ENCODE data around the gene YBX1.
A peak's percentile ranks its signal among the peaks of the same experiment; 100 is the strongest.
"Not testable (repeated sequence)": the region's sequence is repeated elsewhere in the genome, so short reads cannot be mapped to it uniquely, and the experiment has no call there.

YBX1 gene

DNA sequence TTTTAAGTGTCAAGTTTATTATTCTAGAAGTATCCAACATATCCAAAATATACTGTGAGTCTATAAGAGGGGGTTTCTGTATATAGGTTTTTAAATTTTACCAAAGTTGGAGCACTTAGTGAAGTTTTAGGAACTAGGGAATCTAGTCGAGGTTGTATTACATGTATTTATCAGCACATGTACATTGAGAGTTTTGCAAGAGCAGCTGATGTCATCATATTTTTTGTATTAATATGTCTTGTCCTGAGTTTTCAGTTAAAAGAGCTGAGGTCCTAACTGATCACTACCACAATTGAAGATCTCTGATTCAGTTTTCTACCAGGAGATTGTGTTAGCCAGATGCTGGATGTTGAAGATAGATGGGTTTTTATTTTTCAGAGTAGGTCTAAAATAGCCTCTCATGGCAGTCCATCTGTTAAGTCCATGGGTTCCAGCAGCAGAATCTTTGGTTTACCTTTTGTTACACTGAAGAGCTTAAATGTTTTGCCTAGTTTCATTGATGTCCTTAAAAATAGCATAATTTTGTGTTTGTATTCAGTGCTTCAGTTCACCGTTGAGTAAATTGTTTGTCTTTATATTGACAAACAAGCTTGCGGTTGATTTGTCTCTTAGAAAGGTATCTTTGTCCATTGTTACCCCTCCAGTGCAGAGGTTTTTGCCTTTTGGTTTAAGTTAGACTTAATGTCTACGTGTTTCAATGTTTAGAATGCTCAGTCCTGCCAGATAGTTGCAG lies 16.0 kb downstream of the YBX1 start:
- in situ Hi-C loops (cut with HindIII; ENCODE audit: low pct_unique_long_range_greater_than_20kb, low sequenced_read_pairs): no loop called here
- no peak for DNase-seq (ENCODE audit: low read depth in 1 of 2, low spot score in 1 of 2)
- no peak for TF ChIP-seq JUND (IDR thresholded peaks at IDR 0.05; ENCODE audit: low read depth)

- DNase-seq (ENCODE audit: low read depth in 1 of 2, low spot score in 1 of 2): no peak
- in situ Hi-C loops (cut with HindIII; ENCODE audit: low pct_unique_long_range_greater_than_20kb, low sequenced_read_pairs): no loop called here
- TF ChIP-seq JUND (IDR thresholded peaks at IDR 0.05; ENCODE audit: low read depth): no peak
Measured at GRCh38 chr1:42700006-42700405, 17.8 kb downstream of the YBX1 start.

DNA sequence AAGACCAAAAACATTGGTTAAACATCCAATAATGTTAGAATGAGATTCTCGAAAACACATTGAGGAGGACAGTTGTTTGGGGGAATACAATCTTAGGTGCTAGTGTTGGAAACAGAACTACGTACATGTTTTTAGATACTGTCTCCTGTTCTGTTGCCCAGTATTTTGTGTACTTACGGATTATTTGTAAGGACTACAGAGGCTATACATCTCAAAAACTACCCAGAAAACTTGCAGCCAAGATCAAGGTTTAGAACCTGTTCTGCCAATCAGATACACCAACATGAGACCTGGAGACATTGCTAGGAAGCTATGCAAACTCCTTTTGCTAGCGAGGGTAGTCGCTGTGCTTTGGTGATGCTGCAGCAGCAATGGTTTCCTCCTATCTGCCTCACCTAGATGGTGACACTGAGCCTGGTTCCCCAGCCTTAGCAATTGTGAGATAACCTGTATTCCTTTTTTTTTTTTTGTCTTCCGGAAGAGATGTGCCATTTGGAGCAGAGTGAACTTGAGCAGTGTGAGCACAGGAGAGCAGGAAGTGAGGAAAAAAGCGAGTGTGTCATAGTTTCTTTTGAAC lies 21.8 kb downstream of the YBX1 start:
- no peak for DNase-seq (ENCODE audit: low read depth in 1 of 2, low spot score in 1 of 2)
- TF ChIP-seq JUND (IDR thresholded peaks at IDR 0.05; ENCODE audit: low read depth): no peak
- in situ Hi-C loops (cut with HindIII; ENCODE audit: low pct_unique_long_range_greater_than_20kb, low sequenced_read_pairs): no loop called here

DNA sequence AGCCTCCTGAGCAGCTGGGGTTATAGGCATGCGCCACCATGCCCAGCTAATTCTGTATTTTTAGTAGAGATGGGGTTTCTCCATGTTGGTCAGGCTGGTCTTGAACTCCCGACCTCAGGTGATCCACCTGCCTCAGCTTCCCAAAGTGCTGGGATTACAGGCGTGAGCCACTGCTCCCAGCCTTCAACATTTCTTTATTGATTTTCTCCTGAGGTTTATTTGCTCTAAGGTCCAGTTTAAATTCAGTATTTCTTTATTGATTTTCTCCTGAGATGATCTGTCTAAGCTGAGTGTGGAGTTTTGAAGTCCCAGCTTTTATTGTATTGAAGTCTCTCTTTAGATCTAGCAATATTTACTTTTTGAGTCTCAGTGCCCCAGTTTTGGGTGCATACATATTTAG lies 30.6 kb downstream of the YBX1 start:
- in situ Hi-C loops (cut with HindIII; ENCODE audit: low pct_unique_long_range_greater_than_20kb, low sequenced_read_pairs); DNase-seq (ENCODE audit: low read depth in 1 of 2, low spot score in 1 of 2): not testable (repeated sequence)

GRCh38 chr1:42713293-42713692 lies 31.1 kb downstream of the YBX1 start:
- in situ Hi-C loops (cut with HindIII; ENCODE audit: low pct_unique_long_range_greater_than_20kb, low sequenced_read_pairs): no loop called here
- no peak for TF ChIP-seq JUND (IDR thresholded peaks at IDR 0.05; ENCODE audit: low read depth)
- no peak for DNase-seq (ENCODE audit: low read depth in 1 of 2, low spot score in 1 of 2)

- in situ Hi-C loops (cut with HindIII; ENCODE audit: low pct_unique_long_range_greater_than_20kb, low sequenced_read_pairs); DNase-seq (ENCODE audit: low read depth in 1 of 2, low spot score in 1 of 2): not testable (repeated sequence)
Measured at GRCh38 chr1:42714441-42714840, 32.2 kb downstream of the YBX1 start.

GRCh38 chr1:42720868-42721267 lies 38.6 kb downstream of the YBX1 start:
- no peak for DNase-seq (ENCODE audit: low read depth in 1 of 2, low spot score in 1 of 2)
- in situ Hi-C loops (cut with HindIII; ENCODE audit: low pct_unique_long_range_greater_than_20kb, low sequenced_read_pairs): no loop called here

GRCh38 chr1:42721926-42722325 lies 39.7 kb downstream of the YBX1 start:
- in situ Hi-C loops (cut with HindIII; ENCODE audit: low pct_unique_long_range_greater_than_20kb, low sequenced_read_pairs): no loop called here
- DNase-seq (ENCODE audit: low read depth in 1 of 2, low spot score in 1 of 2): no peak
- TF ChIP-seq JUND (IDR thresholded peaks at IDR 0.05; ENCODE audit: low read depth): no peak

More at GRCh38 chr1:42720868-42721267, 38.6 kb downstream of the YBX1 start:
- TF ChIP-seq JUND (IDR thresholded peaks at IDR 0.05; ENCODE audit: low read depth): no peak

- in situ Hi-C loops (cut with HindIII; ENCODE audit: low pct_unique_long_range_greater_than_20kb, low sequenced_read_pairs): not testable (repeated sequence)
Measured at GRCh38 chr1:42722403-42722802, 40.2 kb downstream of the YBX1 start.

GRCh38 chr1:42723511-42723910 lies 41.3 kb downstream of the YBX1 start:
- TF ChIP-seq JUND (IDR thresholded peaks at IDR 0.05; ENCODE audit: low read depth): no peak
- DNase-seq (ENCODE audit: low read depth in 1 of 2, low spot score in 1 of 2): no peak
- in situ Hi-C loops (cut with HindIII; ENCODE audit: low pct_unique_long_range_greater_than_20kb, low sequenced_read_pairs): no loop called here

More at GRCh38 chr1:42722403-42722802, 40.2 kb downstream of the YBX1 start:
- not testable (repeated sequence) for DNase-seq (ENCODE audit: low read depth in 1 of 2, low spot score in 1 of 2)

DNA sequence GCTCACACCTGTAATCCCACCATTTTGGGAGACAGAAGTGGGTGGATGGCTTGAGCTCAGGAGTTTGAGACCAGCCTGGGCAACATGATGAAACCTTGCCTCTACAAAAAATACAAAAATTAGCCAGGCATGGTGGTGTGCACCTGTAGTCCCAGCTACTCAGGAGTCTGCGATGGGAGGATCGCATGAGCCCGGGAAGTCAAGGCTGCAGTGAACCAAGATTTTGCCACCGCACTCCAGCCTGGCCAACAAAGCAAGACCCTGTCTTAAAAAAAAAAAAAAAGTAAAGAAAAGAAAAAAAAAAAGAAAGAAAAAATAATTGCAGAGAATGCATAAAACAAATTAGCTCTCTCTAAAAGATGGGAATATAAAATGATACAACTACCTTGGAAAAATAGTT lies 43.6 kb downstream of the YBX1 start:
- DNase-seq (ENCODE audit: low read depth in 1 of 2, low spot score in 1 of 2); in situ Hi-C loops (cut with HindIII; ENCODE audit: low pct_unique_long_range_greater_than_20kb, low sequenced_read_pairs): not testable (repeated sequence)

GRCh38 chr1:42730002-42730401 lies 47.8 kb downstream of the YBX1 start:
- no peak for DNase-seq (ENCODE audit: low read depth in 1 of 2, low spot score in 1 of 2)
- TF ChIP-seq JUND (IDR thresholded peaks at IDR 0.05; ENCODE audit: low read depth): no peak
- in situ Hi-C loops (cut with HindIII; ENCODE audit: low pct_unique_long_range_greater_than_20kb, low sequenced_read_pairs): no loop called here

- peak in 1 of 2 experiments; percentile 61 for DNase-seq (ENCODE audit: low read depth in 1 of 2, low spot score in 1 of 2)
- TF ChIP-seq JUND (IDR thresholded peaks at IDR 0.05; ENCODE audit: low read depth): no peak
- in situ Hi-C loops (cut with HindIII; ENCODE audit: low pct_unique_long_range_greater_than_20kb, low sequenced_read_pairs): no loop called here
Measured at GRCh38 chr1:42730988-42731387, 48.8 kb downstream of the YBX1 start.

- in situ Hi-C loops (cut with HindIII; ENCODE audit: low pct_unique_long_range_greater_than_20kb, low sequenced_read_pairs): no loop called here
- no peak for DNase-seq (ENCODE audit: low read depth in 1 of 2, low spot score in 1 of 2)
- TF ChIP-seq JUND (IDR thresholded peaks at IDR 0.05; ENCODE audit: low read depth): no peak
Measured at GRCh38 chr1:42731585-42731984, 49.4 kb downstream of the YBX1 start.

All from T47D (cell line).